ENCODE results near the gene BCHE.
"Not testable (repeated sequence)": the region's sequence is repeated elsewhere in the genome, so short reads cannot be mapped to it uniquely, and the experiment has no call there.

Gene BCHE

GRCh38 chr3:165820671-165821123 is 16.5 kb downstream of the BCHE start:
- no peak for TF ChIP-seq CTCF (IDR thresholded peaks at IDR 0.05; ENCODE audit: insufficient read depth, low read depth, low read length, missing control alignments)
- no peak for DNase-seq (ENCODE audit: low read depth)
- H3K4me3 ChIP-seq (ENCODE audit: low read depth, low read length) = no peak overlapping the region

- DNase-seq (ENCODE audit: low read depth) = no peak
- H3K4me3 ChIP-seq (ENCODE audit: low read depth, low read length) = no peak overlapping the region
- no peak for TF ChIP-seq CTCF (IDR thresholded peaks at IDR 0.05; ENCODE audit: insufficient read depth, low read depth, low read length, missing control alignments)
Observed at GRCh38 chr3:165817160-165817709, 20.0 kb downstream of the BCHE start.

- TF ChIP-seq CTCF (IDR thresholded peaks at IDR 0.05; ENCODE audit: insufficient read depth, low read depth, low read length, missing control alignments) = no peak
- no peak overlapping the region for H3K4me3 ChIP-seq (ENCODE audit: low read depth, low read length)
- DNase-seq (ENCODE audit: low read depth) = no peak
Observed at GRCh38 chr3:165816209-165816608, 21.0 kb downstream of the BCHE start.

GRCh38 chr3:165815682-165816081 is 21.5 kb downstream of the BCHE start:
- no peak for DNase-seq (ENCODE audit: low read depth)
- H3K4me3 ChIP-seq (ENCODE audit: low read depth, low read length) = no peak overlapping the region
- TF ChIP-seq CTCF (IDR thresholded peaks at IDR 0.05; ENCODE audit: insufficient read depth, low read depth, low read length, missing control alignments) = no peak

- TF ChIP-seq CTCF (IDR thresholded peaks at IDR 0.05; ENCODE audit: insufficient read depth, low read depth, low read length, missing control alignments) = no peak
- DNase-seq (ENCODE audit: low read depth) = no peak
- no peak overlapping the region for H3K4me3 ChIP-seq (ENCODE audit: low read depth, low read length)
Observed at GRCh38 chr3:165814380-165814779, 22.8 kb downstream of the BCHE start.

GRCh38 chr3:165807937-165808336 is 29.3 kb downstream of the BCHE start:
- H3K4me3 ChIP-seq (ENCODE audit: low read depth, low read length); DNase-seq (ENCODE audit: low read depth): not testable (repeated sequence)

GRCh38 chr3:165805946-165806561 is 31.2 kb downstream of the BCHE start:
- peak overlapping the region; percentile 52 for H3K4me3 ChIP-seq (ENCODE audit: low read depth, low read length)
- TF ChIP-seq CTCF (IDR thresholded peaks at IDR 0.05; ENCODE audit: insufficient read depth, low read depth, low read length, missing control alignments) = no peak
- peak; percentile 56 for DNase-seq (ENCODE audit: low read depth)
